NT2/D1 (cell line): ENCODE results near the gene MOBP.

Experiments used
- DNase-seq: peaks from one replicate; pipeline ENCODE4 v3.0.0-alpha.2; 2011; ENCODE audit warnings: low read depth, low spot score
- H3K27me3 ChIP-seq: 2 replicates; pipeline ENCODE4 v1.6.0; 2011; ENCODE audit warnings: mild to moderate bottlenecking; ENCODE audit not compliant: insufficient read length, insufficient read depth
- H3K36me3 ChIP-seq: 2 replicates; pipeline ENCODE4 v1.6.1; 2011; ENCODE audit warnings: mild to moderate bottlenecking, low read length, mixed read lengths; ENCODE audit not compliant: insufficient read depth, insufficient read length
- H3K4me1 ChIP-seq: 2 replicates; pipeline ENCODE4 v1.5.1; 2011; ENCODE audit not compliant: insufficient read depth, insufficient read length
- H3K4me3 ChIP-seq: 2 replicates; pipeline ENCODE4 v1.5.1; 2011; ENCODE audit warnings: low read depth; ENCODE audit not compliant: insufficient read length
- H3K9ac ChIP-seq: 2 replicates; pipeline ENCODE4 v1.6.0; 2011; ENCODE audit warnings: low read depth; ENCODE audit not compliant: insufficient read length
- H3K9me3 ChIP-seq: 2 replicates; pipeline ENCODE4 v1.5.1; 2011; ENCODE audit warnings: mild to moderate bottlenecking, low read length; ENCODE audit not compliant: insufficient read depth
- SUZ12 ChIP-seq: IDR thresholded peaks from 2 replicates; pipeline ENCODE4 v1.6.1; 2011; ENCODE audit not compliant: insufficient read length, insufficient read depth; ENCODE audit errors: extremely low read depth
- YY1 ChIP-seq: IDR thresholded peaks from 2 replicates; pipeline ENCODE4 v1.6.1; 2011; ENCODE audit not compliant: insufficient read length, insufficient read depth
- ZNF274 ChIP-seq: IDR thresholded peaks from 2 replicates; pipeline ENCODE4 v1.6.1; 2011; ENCODE audit warnings: mild to moderate bottlenecking, low read depth, low read length

The MOBP gene

DNA sequence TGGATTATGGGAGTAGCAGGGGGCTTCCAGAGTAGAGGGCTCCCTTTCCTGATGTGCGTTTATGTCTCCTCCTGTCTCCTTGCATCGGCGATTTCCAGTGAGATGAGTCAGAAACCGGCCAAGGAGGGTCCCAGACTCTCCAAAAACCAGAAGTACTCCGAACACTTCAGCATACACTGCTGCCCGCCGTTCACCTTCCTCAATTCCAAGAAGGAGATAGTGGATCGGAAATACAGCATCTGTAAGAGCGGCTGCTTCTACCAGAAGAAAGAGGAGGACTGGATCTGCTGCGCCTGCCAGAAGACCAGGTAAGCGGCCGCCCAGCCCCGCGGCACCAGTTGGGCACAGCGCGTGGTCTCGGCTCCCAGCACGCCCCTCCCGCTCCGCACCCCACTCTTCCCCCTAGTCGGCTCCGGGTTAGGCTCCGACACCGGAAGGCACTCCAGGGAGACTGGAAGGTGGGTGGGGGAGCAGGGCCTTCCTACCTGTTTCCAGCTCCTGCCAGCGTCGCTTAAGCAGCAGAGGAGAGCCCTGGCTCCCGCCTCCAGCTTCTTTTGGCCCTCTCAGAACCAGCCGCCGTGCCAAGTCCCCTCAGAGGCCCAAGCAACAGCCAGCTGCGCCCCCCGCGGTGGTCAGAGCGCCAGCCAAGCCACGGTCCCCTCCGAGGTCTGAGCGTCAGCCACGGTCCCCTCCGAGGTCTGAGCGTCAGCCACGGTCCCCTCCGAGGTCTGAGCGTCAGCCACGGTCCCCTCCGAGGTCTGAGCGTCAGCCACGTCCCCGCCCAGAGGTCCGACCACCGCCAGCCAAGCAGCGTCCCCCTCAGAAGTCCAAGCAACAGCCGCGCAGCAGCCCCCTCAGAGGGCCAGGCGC is 34.7 kb downstream of the MOBP start:
- H3K4me1 ChIP-seq, result no peaks in the 10 kb centered on the region

GRCh38 chr3:39502838-39503145 is 35.3 kb downstream of the MOBP start:
- Histone ChIP-seq H3K9me3 (0 out of 2 replicates have a peak, but pooled peaks cover 4% of the 10 kb centered on the region), H3K27me3 (no peaks in the 10 kb centered on the region), H3K36me3 (no peaks in the 10 kb centered on the region), H3K9ac (no peak overlapping the region), H3K4me1 (no peaks in the 10 kb centered on the region), H3K4me3 (no peak overlapping the region)
- no peak for DNase-seq
- TF ChIP-seq SUZ12 (no peak), YY1 (no peak), ZNF274 (no peak)

More for the DNA sequence above, 34.7 kb downstream of the MOBP start:
- no peaks in the 10 kb centered on the region for H3K36me3 ChIP-seq
- H3K4me3 ChIP-seq, result no peak overlapping the region
- TF ChIP-seq YY1 (no peak), ZNF274 (no peak), SUZ12 (no peak)
- 0 out of 2 replicates have a peak, but pooled peaks cover 4% of the 10 kb centered on the region for H3K9me3 ChIP-seq
- H3K9ac ChIP-seq, result no peak overlapping the region
- DNase-seq, result no peak
- H3K27me3 ChIP-seq, result no peaks in the 10 kb centered on the region

DNA sequence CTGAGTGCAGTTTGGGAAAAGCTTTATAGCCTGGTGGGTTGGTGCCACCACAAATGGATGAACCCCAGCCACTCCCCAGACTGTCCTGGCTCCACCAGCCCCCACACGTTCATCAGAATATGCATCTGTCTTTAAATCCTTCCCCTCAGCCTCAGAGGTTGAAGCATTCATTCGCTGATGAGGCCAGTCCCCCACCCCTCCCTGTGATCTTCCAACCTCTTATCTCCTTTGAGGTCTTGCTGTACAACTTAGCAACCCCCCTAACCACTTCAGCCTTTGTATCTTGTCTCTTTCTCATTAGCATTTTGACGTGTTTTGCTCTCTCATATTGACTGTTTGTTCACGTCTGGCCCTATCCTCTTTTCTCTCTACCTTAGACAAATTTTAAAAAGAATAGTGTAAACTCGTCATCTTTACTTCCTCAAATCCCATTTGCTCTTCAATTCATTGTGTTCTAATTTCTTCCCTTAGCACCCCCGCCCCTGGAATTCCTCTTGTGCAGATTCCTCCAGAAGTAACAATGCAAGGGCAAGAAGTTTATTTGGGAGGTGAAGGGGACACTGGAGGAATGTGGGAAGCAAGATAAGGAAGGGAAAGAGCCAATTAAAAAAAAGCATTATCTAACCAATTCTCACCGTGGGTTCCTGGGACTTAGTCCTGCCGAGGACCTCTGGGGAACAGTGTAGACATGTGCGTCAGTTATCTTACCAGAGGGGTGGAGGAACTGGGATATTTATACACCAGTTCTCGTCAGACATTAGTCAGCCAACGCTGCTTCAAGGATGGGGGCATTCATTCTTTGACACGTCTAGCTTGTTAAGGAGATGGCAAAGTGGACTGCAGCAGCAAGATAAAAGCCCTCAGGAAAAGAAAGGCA is 38.6 kb downstream of the MOBP start:
- no peak for TF ChIP-seq YY1
- TF ChIP-seq ZNF274, result no peak
- no peak for TF ChIP-seq SUZ12
- no peaks in the 10 kb centered on the region for H3K36me3 ChIP-seq
- H3K4me1 ChIP-seq, result no peaks in the 10 kb centered on the region
- H3K9ac ChIP-seq, result no peak overlapping the region
- no peak overlapping the region for H3K4me3 ChIP-seq
- no peaks in the 10 kb centered on the region for H3K27me3 ChIP-seq
- peaks cover 9% of the 10 kb centered on the region; the same call in 1 of the 2 replicates for H3K9me3 ChIP-seq
- peak; percentile 61 for DNase-seq

- no peak for DNase-seq
- H3K9me3 ChIP-seq, result peaks cover 9% of the 10 kb centered on the region; the same call in 1 of the 2 replicates
- H3K27me3 ChIP-seq, result no peaks in the 10 kb centered on the region
- H3K4me3 ChIP-seq, result no peak overlapping the region
- TF ChIP-seq ZNF274, result no peak
- no peak for TF ChIP-seq YY1
- no peak for TF ChIP-seq SUZ12
- H3K9ac ChIP-seq, result no peak overlapping the region
- H3K36me3 ChIP-seq, result no peaks in the 10 kb centered on the region
- no peaks in the 10 kb centered on the region for H3K4me1 ChIP-seq
Measured at GRCh38 chr3:39506863-39507262, 39.4 kb downstream of the MOBP start.

DNA sequence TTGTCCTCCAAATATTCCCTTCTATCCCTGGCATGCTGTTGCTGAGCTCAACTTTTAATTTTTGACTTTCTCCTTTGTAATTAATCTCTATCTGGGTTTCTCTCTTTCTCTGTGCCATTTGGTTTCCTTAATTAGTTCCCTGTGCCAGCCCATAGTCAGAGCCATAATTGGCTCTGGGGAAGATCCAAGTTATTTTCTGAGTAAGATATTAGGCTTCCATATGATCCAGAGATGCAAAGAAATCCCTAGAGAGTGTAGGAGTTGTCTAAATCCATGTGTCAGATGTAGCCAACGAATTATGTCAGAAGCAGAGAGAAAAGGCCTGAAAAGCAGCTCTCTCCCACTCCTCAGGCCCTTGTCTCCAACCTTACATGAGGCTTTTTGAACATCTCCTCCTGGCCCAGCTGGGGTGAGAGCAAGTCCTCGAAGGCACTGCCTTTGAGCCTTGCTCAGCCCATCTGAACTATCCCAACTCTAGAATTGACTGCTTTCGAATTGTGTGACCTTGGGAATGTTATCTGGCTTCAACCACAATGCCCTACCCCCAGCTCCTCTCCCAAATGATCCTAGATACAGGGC is 46.4 kb downstream of the MOBP start:
- TF ChIP-seq ZNF274 (no peak), YY1 (no peak), SUZ12 (no peak)
- DNase-seq, result no peak
- H3K4me1 ChIP-seq, result no peaks in the 10 kb centered on the region
- no peak overlapping the region for H3K4me3 ChIP-seq
- H3K27me3 ChIP-seq, result no peaks in the 10 kb centered on the region
- no peak overlapping the region for H3K9ac ChIP-seq
- no peaks in the 10 kb centered on the region for H3K36me3 ChIP-seq
- peaks cover 6% of the 10 kb centered on the region; the same call in 1 of the 2 replicates for H3K9me3 ChIP-seq

GRCh38 chr3:39515681-39516441 is 48.4 kb downstream of the MOBP start:
- Histone ChIP-seq H3K27me3 (no peaks in the 10 kb centered on the region), H3K9me3 (no peaks in the 10 kb centered on the region), H3K4me3 (no peak overlapping the region), H3K36me3 (no peaks in the 10 kb centered on the region), H3K9ac (no peak overlapping the region), H3K4me1 (no peaks in the 10 kb centered on the region)
- no peak for DNase-seq
- TF ChIP-seq ZNF274, result no peak
- TF ChIP-seq SUZ12, result no peak
- TF ChIP-seq YY1, result no peak
